Spleen (tissue), 7 donors: Measurements from ENCODE around the gene PAM.

Experiments used
- POLR2AphosphoS5 ChIP-seq, 3 donors: sonication (generic); formaldehyde crosslinking; IDR thresholded peaks; one replicate each; pipeline ENCODE4 v1.5.1; 2017; ENCODE audit warnings: antibody characterized with exemption in 3 of 3
- TF ChIP-seq, protein P1 (sequence below), 11 experiments: fragments of 200-600 bp in 7 of 11; fragments of 450-650 bp in 4 of 11; sonication (generic) in 4 of 11; IDR thresholded peaks in 8 of 11; conservative IDR thresholded peaks in 3 of 11; 1 replicate in 7 of 11; 2 replicates in 4 of 11; pipeline versions ENCODE4 v1.4.0 to v1.8.0; 2016 to 2021; ENCODE audit warnings: antibody characterized with exemption in 11 of 11, inconsistent platforms in 4 of 11, mild to moderate bottlenecking in 1 of 11
- donor health status: DM: no; HTN: no; CAD: no; lungs with moderate emphysema.
- donor health status: DM: no; HTN: no; CAD: no.
- donor health status: DM: no; HTN: no; CAD: no.

- TF ChIP-seq POLR2AphosphoS5 (IDR thresholded peaks at IDR 0.05) = no peak
- TF ChIP-seq, protein P1, sequence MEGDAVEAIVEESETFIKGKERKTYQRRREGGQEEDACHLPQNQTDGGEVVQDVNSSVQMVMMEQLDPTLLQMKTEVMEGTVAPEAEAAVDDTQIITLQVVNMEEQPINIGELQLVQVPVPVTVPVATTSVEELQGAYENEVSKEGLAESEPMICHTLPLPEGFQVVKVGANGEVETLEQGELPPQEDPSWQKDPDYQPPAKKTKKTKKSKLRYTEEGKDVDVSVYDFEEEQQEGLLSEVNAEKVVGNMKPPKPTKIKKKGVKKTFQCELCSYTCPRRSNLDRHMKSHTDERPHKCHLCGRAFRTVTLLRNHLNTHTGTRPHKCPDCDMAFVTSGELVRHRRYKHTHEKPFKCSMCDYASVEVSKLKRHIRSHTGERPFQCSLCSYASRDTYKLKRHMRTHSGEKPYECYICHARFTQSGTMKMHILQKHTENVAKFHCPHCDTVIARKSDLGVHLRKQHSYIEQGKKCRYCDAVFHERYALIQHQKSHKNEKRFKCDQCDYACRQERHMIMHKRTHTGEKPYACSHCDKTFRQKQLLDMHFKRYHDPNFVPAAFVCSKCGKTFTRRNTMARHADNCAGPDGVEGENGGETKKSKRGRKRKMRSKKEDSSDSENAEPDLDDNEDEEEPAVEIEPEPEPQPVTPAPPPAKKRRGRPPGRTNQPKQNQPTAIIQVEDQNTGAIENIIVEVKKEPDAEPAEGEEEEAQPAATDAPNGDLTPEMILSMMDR (IDR thresholded peaks at IDR 0.05 in 8 of 11, conservative IDR thresholded peaks at IDR 0.05 in 3 of 11) = no peak
Observed at GRCh38 chr5:102747386-102748166, 7.5 kb upstream of the PAM start.
